ENCODE measurements around the gene ERI2.

DNA sequence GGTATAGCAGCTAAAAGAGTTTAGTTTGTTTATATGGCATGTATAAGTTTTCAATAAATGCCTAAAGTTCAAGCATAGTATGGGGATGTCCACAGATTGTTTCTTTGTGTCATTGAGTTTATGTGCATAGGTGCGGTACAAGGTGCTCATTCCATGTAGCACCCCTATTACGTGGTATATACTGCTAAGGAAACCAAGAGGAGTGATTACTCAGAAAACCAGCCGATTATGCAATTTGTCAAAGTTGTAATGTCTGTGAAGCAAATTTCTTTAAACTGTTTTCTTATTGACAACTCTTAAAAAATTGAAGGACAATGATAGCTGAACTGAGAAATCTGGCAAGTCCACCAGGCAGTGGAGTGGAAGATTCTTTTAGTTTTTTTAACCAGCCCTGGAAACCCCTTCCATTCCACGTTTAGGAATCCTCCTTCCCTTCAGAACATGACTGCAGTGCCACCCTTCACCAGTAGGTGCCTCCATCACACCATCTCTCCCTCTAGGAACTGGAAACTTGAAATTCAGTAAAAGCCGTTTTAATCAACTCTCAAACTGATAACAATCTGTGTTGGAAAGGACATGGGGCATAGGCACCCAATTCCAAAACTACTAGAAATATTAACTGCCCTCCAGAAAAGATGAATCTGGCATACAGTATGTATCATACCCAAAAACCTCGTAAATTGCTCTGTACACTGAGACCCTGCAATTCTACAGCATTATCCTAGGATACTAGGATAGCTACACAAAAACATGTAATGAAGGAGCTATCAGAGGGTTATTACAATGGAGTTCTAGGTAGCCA is 43.5 kb upstream of the ERI2 start:
- TF ChIP-seq, protein P1, sequence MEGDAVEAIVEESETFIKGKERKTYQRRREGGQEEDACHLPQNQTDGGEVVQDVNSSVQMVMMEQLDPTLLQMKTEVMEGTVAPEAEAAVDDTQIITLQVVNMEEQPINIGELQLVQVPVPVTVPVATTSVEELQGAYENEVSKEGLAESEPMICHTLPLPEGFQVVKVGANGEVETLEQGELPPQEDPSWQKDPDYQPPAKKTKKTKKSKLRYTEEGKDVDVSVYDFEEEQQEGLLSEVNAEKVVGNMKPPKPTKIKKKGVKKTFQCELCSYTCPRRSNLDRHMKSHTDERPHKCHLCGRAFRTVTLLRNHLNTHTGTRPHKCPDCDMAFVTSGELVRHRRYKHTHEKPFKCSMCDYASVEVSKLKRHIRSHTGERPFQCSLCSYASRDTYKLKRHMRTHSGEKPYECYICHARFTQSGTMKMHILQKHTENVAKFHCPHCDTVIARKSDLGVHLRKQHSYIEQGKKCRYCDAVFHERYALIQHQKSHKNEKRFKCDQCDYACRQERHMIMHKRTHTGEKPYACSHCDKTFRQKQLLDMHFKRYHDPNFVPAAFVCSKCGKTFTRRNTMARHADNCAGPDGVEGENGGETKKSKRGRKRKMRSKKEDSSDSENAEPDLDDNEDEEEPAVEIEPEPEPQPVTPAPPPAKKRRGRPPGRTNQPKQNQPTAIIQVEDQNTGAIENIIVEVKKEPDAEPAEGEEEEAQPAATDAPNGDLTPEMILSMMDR (IDR thresholded peaks at IDR 0.05; ENCODE audit: low read depth, low read length), result peak; percentile 98
- TF ChIP-seq EZH2phosphoT487 (IDR thresholded peaks at IDR 0.05; ENCODE audit: low read depth), result no peak

Data from OCI-LY3 (cell line).